A549 (cell line): ENCODE measurements around the gene CSTF1. TPM values are rescaled to one million over a fixed set of nuclear protein-coding genes. Genes with fewer than 3 reads are reported as not detected.

Experiments
- ATAC-seq, 2 experiments: fragments of 200-7000 bp in 1 of 2; fragments of >200 bp in 1 of 2; cut with Nextera tagmentation in 1 of 2; cut with Tn5 transposase in 1 of 2; 3 replicates each; pipeline versions ENCODE4 v1.8.0 to v1.9.1; 2018 to 2020; ENCODE audit warnings: mild to moderate bottlenecking in 1 of 2, moderate library complexity in 1 of 2
- CTCF ChIA-PET: fragments of 300-600 bp; sonication (Branson Sonifier 250); formaldehyde crosslinking; extraction: SDS; loops from one replicate; lab custom pipeline; 2021; ENCODE audit warnings: antibody characterized with exemption, inconsistent platforms; lab: Yijun Ruan, JAX
- POLR2A ChIA-PET: fragments of 350-600 bp; formaldehyde crosslinking; extraction: SDS; loops from one replicate; lab custom pipeline; 2021; ENCODE audit warnings: antibody characterized with exemption, inconsistent platforms; lab: Yijun Ruan, JAX
- DNase-seq, 2 experiments: peaks; one replicate each; pipeline versions ENCODE4 v3.0.0 to v3.0.0-alpha.2; 2011 to 2016; ENCODE audit warnings: low read depth in 1 of 2, low spot score in 1 of 2
- FAIRE-seq: peaks from 2 replicates; lab custom pipeline; 2011; peaks lifted over from hg19 to GRCh38; lab: Jason Lieb, UNC
- H3K27ac ChIP-seq, 2 experiments: fragments of >200 bp; sonication (Bioruptor Twin); formaldehyde crosslinking; 3 replicates each; pipeline ENCODE4 v1.5.1; 2016 to 2017
- H3K4me1 ChIP-seq: fragments of >200 bp; sonication (Bioruptor Twin); formaldehyde crosslinking; 3 replicates; pipeline ENCODE4 v1.6.1; 2016
- H3K4me2 ChIP-seq: fragments of >200 bp; sonication (Bioruptor Twin); formaldehyde crosslinking; 3 replicates; pipeline ENCODE4 v1.6.1; 2016
- H3K4me3 ChIP-seq: fragments of >200 bp; sonication (Bioruptor Twin); formaldehyde crosslinking; 3 replicates; pipeline ENCODE4 v1.5.1; 2016
- H3K9me3 ChIP-seq: fragments of >200 bp; sonication (Bioruptor Twin); formaldehyde crosslinking; 3 replicates; pipeline ENCODE4 v1.6.1; 2016
- BCL3 ChIP-seq: fragments of >200 bp; sonication (Bioruptor Twin); formaldehyde crosslinking; IDR thresholded peaks from 3 replicates; pipeline ENCODE4 v1.6.1; 2016
- CBX2 ChIP-seq: fragments of 200-600 bp; sonication (generic); IDR thresholded peaks from 2 replicates; pipeline ENCODE4 v1.6.1; 2016; ENCODE audit warnings: low read depth, mild to moderate bottlenecking, borderline replicate concordance
- CBX8 ChIP-seq: fragments of 200-600 bp; sonication (generic); IDR thresholded peaks from 2 replicates; pipeline ENCODE4 v1.6.1; 2016
- CEBPB ChIP-seq, 2 experiments: fragments of >200 bp in 1 of 2; sonication (Bioruptor Twin) in 1 of 2; formaldehyde crosslinking in 1 of 2; IDR thresholded peaks; 2 replicates each; pipeline ENCODE4 v1.6.1; 2012 to 2016
- EP300 ChIP-seq, 2 experiments: fragments of >200 bp; sonication (Bioruptor Twin); formaldehyde crosslinking; IDR thresholded peaks; 2 replicates in 1 of 2; 3 replicates in 1 of 2; pipeline ENCODE4 v1.6.1; 2016 to 2017
- ESRRA ChIP-seq: fragments of 150-350 bp; IDR thresholded peaks from 2 replicates; pipeline ENCODE4 v1.6.1; 2014; ENCODE audit warnings: mild to moderate bottlenecking, low read length, borderline replicate concordance
- FOSB ChIP-seq: fragments of 250-450 bp; sonication (Bioruptor Pico); IDR thresholded peaks from 2 replicates; pipeline ENCODE4 v1.5.0; 2020; ENCODE audit warnings: mild to moderate bottlenecking, moderate library complexity
- FOXS1 ChIP-seq: fragments of 250-450 bp; sonication (Bioruptor Pico); IDR thresholded peaks from 2 replicates; pipeline ENCODE4 v1.5.0; 2020; ENCODE audit warnings: mild to moderate bottlenecking, moderate library complexity
- HDAC2 ChIP-seq: fragments of 200-600 bp; sonication (generic); IDR thresholded peaks from 2 replicates; pipeline ENCODE4 v1.6.1; 2016
- HOXB13 ChIP-seq: fragments of 250-450 bp; sonication (Bioruptor Pico); IDR thresholded peaks from 2 replicates; pipeline ENCODE4 v1.5.0; 2020; ENCODE audit warnings: low read depth, mild to moderate bottlenecking, moderate library complexity
- HOXB5 ChIP-seq: fragments of 250-450 bp; sonication (Bioruptor Pico); IDR thresholded peaks from 2 replicates; pipeline ENCODE4 v1.5.0; 2020; ENCODE audit warnings: mild to moderate bottlenecking, moderate library complexity
- JUN ChIP-seq, 2 experiments: fragments of >200 bp; sonication (Bioruptor Twin); formaldehyde crosslinking; IDR thresholded peaks; 2 replicates in 1 of 2; 3 replicates in 1 of 2; pipeline ENCODE4 v1.6.1; 2016 to 2017
- KDM1A ChIP-seq: fragments of 200-600 bp; sonication (generic); IDR thresholded peaks from 2 replicates; pipeline ENCODE4 v1.6.1; 2016; ENCODE audit warnings: low read depth, mild to moderate bottlenecking
- MAFK ChIP-seq: fragments of 450-650 bp; IDR thresholded peaks from 2 replicates; pipeline ENCODE4 v1.6.1; 2014; ENCODE audit not compliant: partially characterized antibody
- MAZ ChIP-seq: fragments of 150-350 bp; IDR thresholded peaks from 2 replicates; pipeline ENCODE4 v1.6.1; 2014; ENCODE audit warnings: antibody characterized with exemption, low read depth, low read length, borderline replicate concordance
- PHF8 ChIP-seq: fragments of 200-600 bp; sonication (generic); IDR thresholded peaks from 2 replicates; pipeline ENCODE4 v1.6.1; 2016; ENCODE audit warnings: low read depth, mild to moderate bottlenecking, antibody characterized with exemption, moderate library complexity, borderline replicate concordance
- POLR2A ChIP-seq: IDR thresholded peaks from 2 replicates; pipeline ENCODE4 v1.6.1; 2012; ENCODE audit warnings: mild to moderate bottlenecking, low read length
- POLR2AphosphoS2 ChIP-seq: conservative IDR thresholded peaks from 2 replicates; pipeline ENCODE4 v1.6.1; 2012; ENCODE audit warnings: low read length, improper control_type of control experiment, inconsistent platforms
- RAD21 ChIP-seq, 2 experiments: fragments of >200 bp in 1 of 2; sonication (Bioruptor Twin) in 1 of 2; formaldehyde crosslinking in 1 of 2; IDR thresholded peaks in 1 of 2; conservative IDR thresholded peaks in 1 of 2; 2 replicates in 1 of 2; 3 replicates in 1 of 2; pipeline ENCODE4 v1.6.1; 2012 to 2018; ENCODE audit warnings: inconsistent platforms in 1 of 2
- RCOR1 ChIP-seq: fragments of 150-350 bp; IDR thresholded peaks from 2 replicates; pipeline ENCODE4 v1.6.1; 2014; ENCODE audit warnings: antibody characterized with exemption, low read length, low read depth
- RNF2 ChIP-seq: fragments of 200-600 bp; sonication (generic); IDR thresholded peaks from 2 replicates; pipeline ENCODE4 v1.6.1; 2016; ENCODE audit warnings: low read depth, mild to moderate bottlenecking, antibody characterized with exemption, moderate library complexity, borderline replicate concordance
- SMC3 ChIP-seq: fragments of >200 bp; sonication (Bioruptor Twin); formaldehyde crosslinking; IDR thresholded peaks from 3 replicates; pipeline ENCODE4 v1.6.1; 2018; ENCODE audit warnings: inconsistent platforms
- SREBF2 ChIP-seq: fragments of 450-650 bp; IDR thresholded peaks from 2 replicates; pipeline ENCODE4 v1.6.1; 2014; ENCODE audit warnings: mild to moderate bottlenecking, moderate library complexity
- ZFP36 ChIP-seq: fragments of 450-650 bp; IDR thresholded peaks from 2 replicates; pipeline ENCODE4 v1.6.1; 2014; ENCODE audit warnings: borderline replicate concordance; ENCODE audit not compliant: partially characterized antibody
- WGBS: methylation state at CpG from one replicate; pipeline ENCODE4 v1.1.6; 2017; ENCODE audit errors: missing lambda C conversion rate; 5-methylcytosine and 5-hydroxymethylcytosine counted together
- polyA plus RNA-seq, 4 experiments: library from polyadenylated mRNA; depleted of rRNA in 3 of 4; stranded (reverse); fragments of >200 nt; fragmentation: RNase III in 1 of 4; extraction: RNeasy Plus Mini Kit Qiagen cat#74134 plus additional on column Dnase treatment in 1 of 4; gene quantifications; 2 replicates in 3 of 4; 3 replicates in 1 of 4; pipeline ENCODE4 v1.2.3, GENCODE V29; 2011 to 2017
- TF ChIP-seq, protein P1 (sequence below): fragments of >200 bp; sonication (Bioruptor Twin); formaldehyde crosslinking; IDR thresholded peaks from 3 replicates; pipeline ENCODE4 v1.5.1; 2016
- TF ChIP-seq, protein P2 (sequence below): IDR thresholded peaks from 2 replicates; pipeline ENCODE4 v1.6.1; 2012

Gene CSTF1
- polyA plus RNA-seq, 2 of the 4 experiments (the other 2 are of a cell fraction), result 40.9 to 79.9 TPM

DNA sequence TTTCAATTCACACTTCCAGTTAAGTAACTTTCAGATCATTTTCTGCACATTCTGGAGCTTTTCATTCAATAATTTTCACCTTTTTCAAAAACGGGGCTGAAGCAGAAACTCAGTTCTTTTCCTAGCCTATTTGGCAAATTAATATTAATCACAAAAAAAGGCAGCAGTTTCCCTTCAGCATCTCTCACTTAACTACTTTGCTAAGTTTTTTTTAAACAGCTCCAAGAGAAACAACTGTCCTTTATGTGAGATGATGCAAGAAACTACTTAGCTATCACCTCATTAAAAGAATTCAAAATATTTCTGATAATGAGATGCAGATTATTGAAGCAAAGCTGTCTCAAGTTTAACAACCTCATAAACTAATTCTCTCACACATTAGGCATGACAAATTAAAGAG, 31.4 kb downstream of the CSTF1 start:
- CTCF ChIA-PET, result interaction anchor here (0.5 to 1.3 kb wide), 2 partner anchors 12 to 23 kb away, joined by 3 to 4 read pairs; partner anchors contain the start of gene CASS4
- Histone ChIP-seq H3K4me2 (no peak overlapping the region), H3K27ac (no peak overlapping the region), H3K9me3 (no peaks in the 10 kb centered on the region), H3K4me3 (no peak overlapping the region), H3K4me1 (peaks cover 13% of the 10 kb centered on the region; the same call in 2 of the 3 replicates)
- TF ChIP-seq, protein P1, sequence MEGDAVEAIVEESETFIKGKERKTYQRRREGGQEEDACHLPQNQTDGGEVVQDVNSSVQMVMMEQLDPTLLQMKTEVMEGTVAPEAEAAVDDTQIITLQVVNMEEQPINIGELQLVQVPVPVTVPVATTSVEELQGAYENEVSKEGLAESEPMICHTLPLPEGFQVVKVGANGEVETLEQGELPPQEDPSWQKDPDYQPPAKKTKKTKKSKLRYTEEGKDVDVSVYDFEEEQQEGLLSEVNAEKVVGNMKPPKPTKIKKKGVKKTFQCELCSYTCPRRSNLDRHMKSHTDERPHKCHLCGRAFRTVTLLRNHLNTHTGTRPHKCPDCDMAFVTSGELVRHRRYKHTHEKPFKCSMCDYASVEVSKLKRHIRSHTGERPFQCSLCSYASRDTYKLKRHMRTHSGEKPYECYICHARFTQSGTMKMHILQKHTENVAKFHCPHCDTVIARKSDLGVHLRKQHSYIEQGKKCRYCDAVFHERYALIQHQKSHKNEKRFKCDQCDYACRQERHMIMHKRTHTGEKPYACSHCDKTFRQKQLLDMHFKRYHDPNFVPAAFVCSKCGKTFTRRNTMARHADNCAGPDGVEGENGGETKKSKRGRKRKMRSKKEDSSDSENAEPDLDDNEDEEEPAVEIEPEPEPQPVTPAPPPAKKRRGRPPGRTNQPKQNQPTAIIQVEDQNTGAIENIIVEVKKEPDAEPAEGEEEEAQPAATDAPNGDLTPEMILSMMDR, result no peak
- no peak for TF ChIP-seq MAZ
- no peak for TF ChIP-seq KDM1A
- TF ChIP-seq SREBF2, result no peak
- no peak for TF ChIP-seq CBX8
- TF ChIP-seq JUN (IDR thresholded peaks at IDR 0.05), result no peak
- no peak for TF ChIP-seq CEBPB (IDR thresholded peaks at IDR 0.05)
- no peak for TF ChIP-seq EP300 (IDR thresholded peaks at IDR 0.05)
- no peak for TF ChIP-seq BCL3
- no peak for TF ChIP-seq HDAC2
- TF ChIP-seq POLR2A, result no peak
- TF ChIP-seq SMC3, result no peak
- TF ChIP-seq, protein P2, sequence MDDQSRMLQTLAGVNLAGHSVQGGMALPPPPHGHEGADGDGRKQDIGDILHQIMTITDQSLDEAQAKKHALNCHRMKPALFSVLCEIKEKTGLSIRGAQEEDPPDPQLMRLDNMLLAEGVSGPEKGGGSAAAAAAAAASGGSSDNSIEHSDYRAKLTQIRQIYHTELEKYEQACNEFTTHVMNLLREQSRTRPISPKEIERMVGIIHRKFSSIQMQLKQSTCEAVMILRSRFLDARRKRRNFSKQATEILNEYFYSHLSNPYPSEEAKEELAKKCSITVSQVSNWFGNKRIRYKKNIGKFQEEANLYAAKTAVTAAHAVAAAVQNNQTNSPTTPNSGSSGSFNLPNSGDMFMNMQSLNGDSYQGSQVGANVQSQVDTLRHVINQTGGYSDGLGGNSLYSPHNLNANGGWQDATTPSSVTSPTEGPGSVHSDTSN, result no peak
- no peak for TF ChIP-seq FOXS1 (CRISPR knock-in tag)
- no peak for TF ChIP-seq CBX2
- no peak for TF ChIP-seq RCOR1
- no peak for TF ChIP-seq ESRRA
- no peak for TF ChIP-seq MAFK
- TF ChIP-seq FOSB, result no peak
- ATAC-seq (no peak), FAIRE-seq (no peak), DNase-seq (no peak)
- POLR2A ChIA-PET, result no interaction called here
- 20% methylated on average over 1 of the region's 1 CpG for WGBS

DNA sequence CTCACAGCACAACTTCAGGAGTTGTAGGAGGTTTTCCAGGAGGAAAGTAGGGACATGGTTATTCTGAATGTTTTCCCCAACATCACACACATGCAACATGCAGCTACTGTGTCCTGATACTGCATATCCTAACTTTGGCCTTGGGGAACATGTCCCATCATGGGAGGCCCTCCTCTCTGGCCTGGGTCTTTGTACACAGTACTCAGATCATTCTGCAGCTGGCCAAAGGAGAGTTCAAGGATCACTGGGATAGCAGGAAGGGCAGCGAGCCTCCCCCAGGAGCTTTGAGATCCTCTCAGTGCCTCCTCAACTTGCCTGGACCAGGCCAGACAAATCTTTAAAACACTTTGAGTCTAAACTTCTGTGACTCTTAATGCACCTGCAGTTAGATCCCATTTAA, 32.5 kb downstream of the CSTF1 start:
- ChIA-PET CTCF (interaction anchor here (0.6 kb wide), 1 partner anchor 10 kb away, joined by 3 read pairs; no protein-coding TSS in a partner anchor), POLR2A (no interaction called here)
- FAIRE-seq (no peak), ATAC-seq (no peak), DNase-seq (no peak)
- WGBS, result no CpG with 5 or more reads among the region's 1 CpG
- TF ChIP-seq RNF2 (no peak), HDAC2 (no peak), RAD21 (conservative IDR thresholded peaks at IDR 0.05 in 1 of 2, IDR thresholded peaks at IDR 0.05 in 1 of 2) (no peak), HOXB5 (CRISPR knock-in tag) (no peak), PHF8 (no peak), POLR2AphosphoS2 (no peak), CBX2 (no peak), CEBPB (IDR thresholded peaks at IDR 0.05) (no peak), CBX8 (no peak), HOXB13 (CRISPR knock-in tag) (no peak), EP300 (IDR thresholded peaks at IDR 0.05) (no peak), POLR2A (no peak), ZFP36 (no peak), ESRRA (no peak)
- no peak overlapping the region for H3K4me3 ChIP-seq
- no peak overlapping the region for H3K4me2 ChIP-seq
- H3K4me1 ChIP-seq, result peaks cover 13% of the 10 kb centered on the region; the same call in 2 of the 3 replicates
- no peak overlapping the region for H3K27ac ChIP-seq
- no peaks in the 10 kb centered on the region for H3K9me3 ChIP-seq
